Common myeloid progenitor, CD34-positive (primary cell): ENCODE results near the gene ARHGAP15.

Source experiments
- CTCF ChIA-PET: fragments of 350-600 bp; sonication (Branson Sonifier 250); formaldehyde crosslinking; loops from one replicate; lab custom pipeline; 2021; ENCODE audit warnings: antibody characterized with exemption; lab: Charles Lee
- POLR2A ChIA-PET: fragments of 350-600 bp; sonication (Branson Sonifier 250); formaldehyde crosslinking; loops from one replicate; lab custom pipeline; 2021; ENCODE audit warnings: antibody characterized with exemption; lab: Charles Lee
- DNase-seq, 3 donors: peaks; one replicate each; pipeline versions ENCODE4 v3.0.0 to v3.0.0-alpha.2; 2013
- H3K27ac ChIP-seq, 2 experiments: 1 replicate in 1 of 2; 2 replicates in 1 of 2; pipeline ENCODE4 v1.7.0; 2013; ENCODE audit warnings: inconsistent platforms in 2 of 2, low read length in 2 of 2, mild to moderate bottlenecking in 2 of 2, low read depth in 1 of 2, moderate library complexity in 1 of 2; ENCODE audit not compliant: severe bottlenecking in 2 of 2, insufficient read depth in 1 of 2, poor library complexity in 1 of 2
- H3K27me3 ChIP-seq, 5 experiments: replicated peaks in 2 of 5; 1 replicate in 3 of 5; 2 replicates in 2 of 5; pipeline versions ENCODE4 v1.6.1 to v1.7.0; 2013; ENCODE audit warnings: low read length in 4 of 5, mild to moderate bottlenecking in 2 of 5, moderate library complexity in 2 of 5, inconsistent platforms in 1 of 5; ENCODE audit not compliant: insufficient read depth in 5 of 5, control insufficient read depth in 4 of 5
- H3K36me3 ChIP-seq, 4 experiments: 1 replicate in 2 of 4; 2 replicates in 2 of 4; pipeline versions ENCODE4 v1.6.1 to v1.7.0; 2013; ENCODE audit warnings: low read length in 3 of 4, control low read depth in 1 of 4, mild to moderate bottlenecking in 1 of 4; ENCODE audit not compliant: control insufficient read depth in 4 of 4, insufficient read depth in 4 of 4
- H3K4me1 ChIP-seq, 4 experiments: 1 replicate in 3 of 4; 2 replicates in 1 of 4; pipeline versions ENCODE4 v1.6.1 to v1.7.1; 2013; ENCODE audit warnings: low read length in 3 of 4, mild to moderate bottlenecking in 3 of 4, control low read depth in 1 of 4, inconsistent platforms in 1 of 4, moderate library complexity in 1 of 4; ENCODE audit not compliant: control insufficient read depth in 4 of 4, insufficient read depth in 4 of 4; ENCODE audit errors: control extremely low read depth in 1 of 4
- H3K4me3 ChIP-seq, 7 experiments: 1 replicate in 4 of 7; 2 replicates in 3 of 7; pipeline versions ENCODE4 v1.5.1 to v1.7.0; 2013; ENCODE audit warnings: mild to moderate bottlenecking in 7 of 7, low read length in 6 of 7, moderate library complexity in 6 of 7, inconsistent platforms in 2 of 7, low read depth in 2 of 7, control low read depth in 1 of 7; ENCODE audit not compliant: insufficient read depth in 4 of 7, control insufficient read depth in 1 of 7; ENCODE audit errors: extremely low read depth in 1 of 7
- H3K9me3 ChIP-seq, 5 experiments: 1 replicate in 4 of 5; 2 replicates in 1 of 5; pipeline versions ENCODE4 v1.6.1 to v1.7.1; 2013; ENCODE audit warnings: low read length in 4 of 5, mild to moderate bottlenecking in 2 of 5, inconsistent platforms in 1 of 5, low read depth in 1 of 5, moderate library complexity in 1 of 5; ENCODE audit not compliant: control insufficient read depth in 4 of 5, insufficient read depth in 2 of 5; ENCODE audit errors: control extremely low read depth in 1 of 5
- WGBS: methylation state at CpG from one replicate; pipeline ENCODE4 v1.1.5; 2013; ENCODE audit not compliant: insufficient coverage; 5-methylcytosine and 5-hydroxymethylcytosine counted together

Gene ARHGAP15

DNA sequence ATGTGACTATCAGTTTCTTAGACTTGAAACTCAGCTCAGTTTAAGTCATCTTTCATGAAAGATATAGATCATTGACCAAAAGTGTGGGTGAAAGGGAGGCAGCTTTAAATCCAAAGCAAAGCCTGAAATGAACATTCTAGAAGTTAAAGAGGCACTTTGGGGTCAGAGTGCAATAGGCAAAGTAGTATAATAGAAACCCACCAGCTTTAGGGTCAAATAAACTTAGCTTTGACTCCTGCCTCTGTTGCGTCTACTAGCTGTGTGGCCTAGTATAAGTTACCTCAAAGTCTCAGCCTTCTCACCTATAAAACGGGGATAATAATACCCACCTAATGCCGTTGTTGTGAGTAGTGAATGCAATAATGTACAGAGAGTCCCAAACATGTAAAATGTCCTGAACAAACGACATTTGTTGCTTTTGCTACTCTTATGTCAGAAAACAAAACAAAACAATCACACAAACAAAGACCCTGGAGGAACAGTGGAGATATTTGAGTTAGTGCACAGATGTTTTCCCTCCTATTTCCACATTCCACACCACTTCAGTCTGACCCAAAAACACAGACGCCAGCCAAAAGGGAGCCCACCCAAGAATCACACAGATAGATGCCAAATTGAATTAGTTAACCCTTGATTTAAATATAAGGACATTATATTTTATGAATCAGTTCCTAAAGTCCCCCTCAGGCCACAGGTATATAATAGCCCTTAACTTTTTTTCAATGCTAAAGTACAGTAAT lies 657.0 kb downstream of the ARHGAP15 start:
- WGBS, result 100% methylated on average over 1 of the region's 5 CpGs
- H3K36me3 ChIP-seq, result no peaks in the 10 kb centered on the region
- ChIA-PET CTCF (no interaction called here), POLR2A (no interaction called here)
- no peaks in the 10 kb centered on the region for H3K27me3 ChIP-seq
- H3K4me3 ChIP-seq, result no peak overlapping the region
- no peak overlapping the region for H3K27ac ChIP-seq
- H3K9me3 ChIP-seq, result no peaks in the 10 kb centered on the region
- H3K4me1 ChIP-seq, result no peaks in the 10 kb centered on the region
- DNase-seq, result no peak

DNA sequence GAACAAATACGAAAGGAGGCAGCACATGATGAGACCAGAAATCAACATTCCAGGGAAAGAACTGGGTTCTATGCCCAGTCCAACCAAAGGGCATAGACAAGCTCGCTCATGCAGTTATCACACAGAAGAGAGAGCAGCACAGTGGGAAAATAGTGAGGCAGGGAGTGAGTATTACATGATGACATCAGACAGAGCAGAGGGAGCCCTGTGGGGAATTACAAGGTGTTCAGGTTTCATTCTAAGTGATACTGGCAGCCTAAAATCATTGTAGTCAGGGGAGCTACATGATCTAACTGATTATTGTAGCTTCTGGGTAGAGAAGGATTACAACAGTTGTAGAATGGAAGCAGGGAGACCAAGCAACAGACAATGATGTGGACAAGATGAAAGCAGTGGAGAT lies 658.5 kb downstream of the ARHGAP15 start:
- no peak overlapping the region for H3K27ac ChIP-seq
- no peaks in the 10 kb centered on the region for H3K4me1 ChIP-seq
- ChIA-PET POLR2A (no interaction called here), CTCF (interaction anchor here (0.8 kb wide), 1 partner anchor 13 kb away, joined by 3 read pairs; no protein-coding TSS in a partner anchor)
- H3K27me3 ChIP-seq, result no peaks in the 10 kb centered on the region
- no peak for DNase-seq
- H3K36me3 ChIP-seq, result no peaks in the 10 kb centered on the region
- H3K4me3 ChIP-seq, result no peak overlapping the region
- H3K9me3 ChIP-seq, result no peaks in the 10 kb centered on the region
- 96% methylated on average over 2 of the region's 2 CpGs for WGBS

DNA sequence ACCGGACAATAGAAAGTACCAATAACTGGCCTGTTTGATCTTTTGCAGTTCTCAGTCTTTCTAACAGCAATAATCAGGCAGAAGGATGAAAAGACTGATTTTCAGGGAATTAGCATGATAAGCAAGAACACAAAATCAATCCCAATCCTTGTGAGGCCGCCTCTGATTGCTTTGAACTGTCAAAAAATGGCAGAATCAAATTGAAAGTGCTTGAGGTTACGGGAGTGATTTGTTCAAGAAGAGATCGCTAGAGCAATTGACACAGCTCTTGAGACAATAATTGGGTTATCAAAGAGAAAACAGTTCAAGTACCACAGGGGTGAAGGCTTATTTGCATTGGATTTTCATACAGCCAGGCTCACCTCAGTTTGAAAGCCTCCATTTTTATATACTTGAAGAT lies 663.4 kb downstream of the ARHGAP15 start:
- Histone ChIP-seq H3K4me3 (no peak overlapping the region), H3K9me3 (no peaks in the 10 kb centered on the region), H3K36me3 (no peaks in the 10 kb centered on the region), H3K4me1 (no peaks in the 10 kb centered on the region), H3K27me3 (no peaks in the 10 kb centered on the region), H3K27ac (no peak overlapping the region)
- POLR2A ChIA-PET, result no interaction called here
- WGBS, result 96% methylated on average over 4 of the region's 4 CpGs
- CTCF ChIA-PET, result interaction anchor here (0.7 kb wide), 1 partner anchor 166 kb away, joined by 3 read pairs; no protein-coding TSS in a partner anchor
- DNase-seq, result no peak

GRCh38 chr2:143793381-143793780 lies 664.2 kb downstream of the ARHGAP15 start:
- H3K36me3 ChIP-seq, result no peaks in the 10 kb centered on the region
- H3K9me3 ChIP-seq, result no peaks in the 10 kb centered on the region
- H3K4me3 ChIP-seq, result no peak overlapping the region
- POLR2A ChIA-PET, result no interaction called here
- DNase-seq, result no peak
- no peak overlapping the region for H3K27ac ChIP-seq
- 100% methylated on average over 2 of the region's 3 CpGs for WGBS
- no peaks in the 10 kb centered on the region for H3K27me3 ChIP-seq
- CTCF ChIA-PET, result interaction anchor here (0.6 kb wide), 1 partner anchor 54 kb away, joined by 4 read pairs; no protein-coding TSS in a partner anchor
- H3K4me1 ChIP-seq, result no peaks in the 10 kb centered on the region

DNA sequence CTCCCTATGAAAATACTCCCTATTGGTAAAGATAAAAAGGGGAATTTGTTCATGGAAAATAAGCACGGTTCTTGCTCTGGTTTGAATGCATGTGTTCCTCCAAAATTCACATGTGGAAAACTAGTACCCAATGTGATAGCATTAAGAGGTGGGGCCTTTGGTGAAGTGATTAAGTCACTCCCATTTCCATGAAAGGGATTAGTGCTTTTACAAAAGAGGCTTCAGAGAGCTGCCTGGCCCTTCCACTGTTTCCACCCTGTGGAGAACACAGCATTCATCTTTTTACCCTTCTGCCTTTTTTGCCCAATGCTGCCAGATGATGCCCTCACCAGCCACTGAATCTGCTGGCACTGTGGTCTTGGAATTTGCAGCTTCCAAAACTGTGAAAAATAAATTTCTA lies 666.8 kb downstream of the ARHGAP15 start:
- H3K27ac ChIP-seq, result no peak overlapping the region
- no peaks in the 10 kb centered on the region for H3K9me3 ChIP-seq
- no peak overlapping the region for H3K4me3 ChIP-seq
- H3K4me1 ChIP-seq, result no peaks in the 10 kb centered on the region
- ChIA-PET POLR2A (no interaction called here), CTCF (no interaction called here)
- no peak for DNase-seq
- no peaks in the 10 kb centered on the region for H3K36me3 ChIP-seq
- WGBS, result no CpG with 5 or more reads among the region's 1 CpG
- H3K27me3 ChIP-seq, result no peaks in the 10 kb centered on the region

DNA sequence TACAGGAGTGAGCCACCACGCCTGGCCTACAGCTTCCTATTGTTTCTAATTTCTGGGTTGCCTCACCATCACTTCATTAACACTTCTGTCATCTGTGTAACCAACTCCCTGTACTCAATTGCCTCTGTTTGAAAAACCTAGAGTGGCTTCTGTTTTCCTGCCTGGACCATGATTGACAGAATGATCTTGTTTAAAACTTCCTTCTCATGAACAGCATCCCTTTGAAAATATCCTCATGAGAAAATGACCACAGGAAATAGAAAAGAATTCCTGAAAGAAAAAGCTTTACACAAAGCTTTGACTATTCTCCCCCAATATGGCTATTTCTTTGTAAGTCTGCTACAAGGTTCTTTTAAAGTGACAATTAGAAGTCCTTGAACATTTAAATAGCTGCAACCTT lies 672.3 kb downstream of the ARHGAP15 start:
- CTCF ChIA-PET, result interaction anchor here (1.3 kb wide), 1 partner anchor 14 kb away, joined by 3 read pairs; no protein-coding TSS in a partner anchor
- Histone ChIP-seq H3K9me3 (no peaks in the 10 kb centered on the region), H3K36me3 (no peaks in the 10 kb centered on the region), H3K4me1 (no peaks in the 10 kb centered on the region), H3K4me3 (no peak overlapping the region), H3K27ac (no peak overlapping the region), H3K27me3 (no peaks in the 10 kb centered on the region)
- DNase-seq, result no peak
- POLR2A ChIA-PET, result no interaction called here
- WGBS, result 82% methylated on average over 1 of the region's 1 CpG

GRCh38 chr2:143802242-143802641 lies 673.0 kb downstream of the ARHGAP15 start:
- no peaks in the 10 kb centered on the region for H3K36me3 ChIP-seq
- POLR2A ChIA-PET, result no interaction called here
- 100% methylated on average over 2 of the region's 4 CpGs for WGBS
- no peaks in the 10 kb centered on the region for H3K9me3 ChIP-seq
- H3K4me1 ChIP-seq, result no peaks in the 10 kb centered on the region
- no peak overlapping the region for H3K27ac ChIP-seq
- CTCF ChIA-PET, result no interaction called here
- no peaks in the 10 kb centered on the region for H3K27me3 ChIP-seq
- DNase-seq, result no peak
- no peak overlapping the region for H3K4me3 ChIP-seq
